Left hindlimb (tissue), 1 donor: ENCODE data around the gene ENTPD7.
"Not testable (repeated sequence)": the region's sequence is repeated elsewhere in the genome, so short reads cannot be mapped to it uniquely, and the experiment has no call there.

Experiments
- DNase-seq: peaks from one replicate; pipeline ENCODE4 v3.0.0-alpha.2; 2018

ENTPD7 gene

DNA sequence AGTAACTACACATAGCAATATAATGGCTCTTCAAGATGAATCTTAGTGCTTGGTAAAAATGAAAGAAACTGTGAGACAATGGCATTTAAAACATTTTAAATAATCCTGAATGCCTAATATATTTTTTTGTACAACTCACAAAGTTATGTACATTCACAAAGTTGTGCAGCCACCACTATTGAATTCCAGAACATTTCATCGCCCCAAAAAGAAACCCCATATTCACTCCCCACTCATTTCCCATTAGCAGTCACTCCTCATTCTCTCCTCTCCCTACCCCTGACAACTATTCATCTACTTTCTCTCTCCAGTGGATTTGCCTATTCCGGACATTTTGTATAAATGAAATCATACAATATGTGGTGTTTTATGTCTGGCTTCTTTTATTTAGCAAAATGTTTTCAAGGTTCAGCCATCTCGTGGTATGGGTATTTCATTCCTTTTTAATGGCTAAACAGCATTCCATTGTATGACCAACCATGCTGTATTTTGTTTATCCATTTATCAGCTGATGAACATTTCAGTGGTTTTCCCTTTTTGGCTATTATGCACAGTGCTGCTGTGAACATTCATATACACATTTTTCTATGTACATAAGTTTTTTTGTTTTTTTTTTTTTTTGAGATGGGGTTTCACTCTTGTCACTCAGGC, 34.7 kb downstream of the ENTPD7 start:
- no peak for DNase-seq

DNA sequence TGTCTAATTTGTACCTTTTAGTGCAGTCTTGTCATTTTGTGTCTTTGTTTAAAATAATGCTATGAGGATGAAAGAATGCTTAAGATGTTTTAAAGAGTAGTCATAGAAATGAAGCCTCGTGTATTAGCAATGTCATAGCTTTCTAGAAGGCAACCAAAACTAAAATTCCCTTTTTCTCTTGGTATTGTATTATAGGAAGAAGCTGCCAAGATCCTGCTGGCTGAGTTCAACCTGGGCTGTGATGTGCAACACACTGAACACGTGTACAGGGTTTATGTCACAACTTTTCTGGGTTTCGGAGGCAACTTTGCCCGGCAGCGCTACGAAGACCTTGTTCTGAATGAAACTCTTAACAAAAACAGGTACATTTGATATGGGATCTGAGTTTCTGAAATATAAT, 36.5 kb downstream of the ENTPD7 start:
- DNase-seq = no peak

DNA sequence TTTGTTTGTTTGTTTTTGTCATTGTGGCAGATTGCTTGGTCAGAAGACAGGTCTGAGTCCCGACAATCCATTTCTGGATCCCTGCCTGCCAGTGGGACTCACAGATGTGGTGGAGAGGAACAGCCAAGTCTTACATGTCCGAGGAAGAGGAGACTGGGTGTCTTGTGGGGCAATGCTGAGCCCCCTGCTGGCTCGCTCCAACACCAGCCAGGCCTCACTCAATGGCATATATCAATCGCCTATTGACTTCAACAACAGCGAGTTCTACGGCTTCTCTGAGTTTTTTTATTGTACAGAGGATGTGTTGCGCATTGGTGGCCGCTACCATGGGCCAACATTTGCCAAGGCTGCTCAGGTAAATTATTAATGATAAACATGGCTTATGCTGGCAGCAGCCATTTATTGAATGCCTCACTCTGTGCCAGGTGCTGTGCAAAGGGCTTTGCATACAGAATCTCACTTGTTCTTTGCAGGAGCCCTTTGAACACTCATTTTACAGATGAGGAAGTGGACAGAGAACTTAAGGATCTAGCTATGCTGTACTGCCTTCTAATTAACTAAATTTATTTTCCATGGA, 39.3 kb downstream of the ENTPD7 start:
- no peak for DNase-seq

DNA sequence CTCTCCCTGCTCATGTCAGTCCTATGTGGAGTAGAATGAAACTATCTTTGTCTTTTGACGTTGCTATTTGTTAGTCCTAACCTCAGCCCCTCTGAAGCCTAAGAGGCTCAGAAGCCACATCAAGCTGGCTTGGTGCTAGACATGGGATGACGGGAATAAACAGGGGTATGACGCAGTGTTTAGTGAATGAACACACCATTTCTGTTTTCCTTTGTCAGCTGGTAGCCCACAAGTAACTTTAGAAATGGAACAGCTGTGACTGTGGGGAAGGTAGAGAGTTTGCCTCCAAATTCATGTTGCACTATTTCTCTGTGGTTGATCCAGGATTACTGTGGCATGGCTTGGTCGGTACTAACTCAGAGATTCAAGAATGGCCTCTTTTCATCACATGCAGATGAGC, 41.3 kb downstream of the ENTPD7 start:
- no peak for DNase-seq

DNA sequence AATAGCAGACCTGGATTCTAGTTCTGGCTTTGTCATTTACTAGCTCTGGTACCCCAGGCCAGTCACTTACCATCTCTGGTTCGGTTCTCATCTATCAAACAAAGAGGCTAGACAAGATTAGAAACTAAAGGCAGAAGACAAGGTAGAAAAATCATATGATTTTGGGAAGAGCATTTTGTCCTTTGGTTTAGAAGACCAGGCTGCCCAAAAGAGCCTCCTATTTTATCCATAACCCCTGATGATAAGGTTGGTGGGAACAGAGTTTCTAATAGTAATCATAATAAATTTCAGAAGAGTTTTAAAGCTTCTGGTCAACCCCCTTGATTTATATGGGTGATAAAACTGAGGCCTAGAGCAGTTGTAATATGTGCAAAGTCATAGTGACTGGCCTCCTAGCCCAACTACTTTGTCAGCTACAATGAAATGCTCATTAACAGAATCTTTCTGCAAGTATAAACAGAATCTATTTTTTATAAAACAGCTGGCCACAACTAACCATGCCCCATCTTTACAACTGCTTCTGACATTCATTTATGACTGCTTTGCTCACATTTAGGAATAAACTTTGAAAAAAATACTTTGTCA, 49.2 kb downstream of the ENTPD7 start:
- no peak for DNase-seq

DNA sequence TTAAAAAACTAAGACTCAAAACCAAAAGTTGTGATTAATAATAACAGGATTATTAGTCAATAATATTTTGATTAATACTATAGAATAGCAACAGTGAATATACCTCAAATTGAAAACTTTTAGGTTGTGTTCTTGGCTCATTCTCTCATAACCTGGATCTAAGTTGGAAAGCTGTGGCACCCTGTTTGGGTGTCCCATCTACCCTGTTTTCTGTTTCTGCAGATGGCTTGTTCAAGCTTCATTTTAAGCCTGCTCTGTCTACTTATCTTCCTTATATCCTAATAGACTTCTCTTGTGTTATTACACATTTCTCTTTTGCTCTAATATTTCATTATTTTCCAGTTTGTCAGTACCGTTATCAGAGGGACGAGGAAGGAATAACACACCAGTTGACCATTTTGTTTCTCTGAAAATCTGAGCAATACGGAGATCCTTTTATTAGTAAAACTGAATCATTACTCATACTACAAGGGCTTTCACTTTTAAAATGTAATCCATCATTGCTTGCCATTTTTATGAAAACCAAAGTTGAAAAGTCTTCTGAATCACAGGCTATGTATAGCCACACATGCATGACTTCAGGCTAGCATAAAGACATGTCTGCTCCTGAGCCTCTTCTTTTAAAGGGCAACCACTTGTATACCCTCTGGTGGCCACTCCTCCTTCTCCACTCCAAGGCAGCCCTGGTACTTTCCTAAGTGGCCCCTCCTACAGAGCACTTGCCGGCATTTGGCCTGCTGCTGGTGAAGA, 50.3 kb downstream of the ENTPD7 start:
- DNase-seq = no peak

DNA sequence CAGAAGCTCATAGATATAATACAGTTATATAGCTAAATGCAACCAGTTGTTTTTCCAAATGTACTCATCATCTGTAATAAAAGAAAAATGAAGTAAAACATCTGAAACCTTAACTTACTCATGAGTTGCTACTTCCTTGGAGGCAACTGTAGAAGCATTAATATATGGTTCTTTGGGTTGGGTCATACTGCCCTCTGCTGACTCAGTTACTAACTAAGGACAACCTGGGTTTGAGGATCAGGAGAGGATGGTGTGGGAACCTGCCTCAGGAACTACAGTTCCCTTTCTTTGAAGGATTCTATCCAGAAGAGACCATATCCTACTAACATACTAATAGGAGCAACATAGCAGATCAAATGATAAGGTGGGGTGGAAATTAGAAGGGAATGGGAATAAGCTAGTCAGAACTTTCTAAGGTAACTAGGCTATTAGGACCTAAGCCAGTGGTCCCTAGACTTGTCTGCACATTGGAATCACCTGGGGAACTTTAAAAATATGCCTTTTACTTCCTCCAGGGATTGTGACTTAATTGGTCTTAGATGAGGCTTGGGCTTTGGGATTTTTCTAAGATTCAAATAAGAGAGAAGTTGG, 51.9 kb downstream of the ENTPD7 start:
- DNase-seq = no peak

DNA sequence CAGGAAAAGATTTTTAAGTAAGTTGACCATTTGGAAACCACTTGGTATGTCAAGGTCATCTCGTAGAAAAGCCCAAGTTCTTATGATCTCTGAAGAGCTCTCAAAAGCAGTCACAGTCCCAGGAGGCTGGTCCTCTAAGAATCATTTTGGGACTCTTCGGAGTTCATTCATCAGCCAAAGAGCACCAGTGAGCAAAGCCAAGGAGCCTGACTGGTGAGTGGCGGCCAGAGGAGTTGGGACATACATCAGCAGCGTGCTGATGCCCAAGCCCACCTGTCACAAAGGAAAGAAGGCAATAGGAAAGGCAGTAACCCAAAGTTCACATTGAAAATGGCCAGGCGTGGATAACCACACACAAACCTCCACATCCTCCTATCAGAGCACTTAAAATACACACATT, 55.1 kb downstream of the ENTPD7 start:
- no peak for DNase-seq

DNA sequence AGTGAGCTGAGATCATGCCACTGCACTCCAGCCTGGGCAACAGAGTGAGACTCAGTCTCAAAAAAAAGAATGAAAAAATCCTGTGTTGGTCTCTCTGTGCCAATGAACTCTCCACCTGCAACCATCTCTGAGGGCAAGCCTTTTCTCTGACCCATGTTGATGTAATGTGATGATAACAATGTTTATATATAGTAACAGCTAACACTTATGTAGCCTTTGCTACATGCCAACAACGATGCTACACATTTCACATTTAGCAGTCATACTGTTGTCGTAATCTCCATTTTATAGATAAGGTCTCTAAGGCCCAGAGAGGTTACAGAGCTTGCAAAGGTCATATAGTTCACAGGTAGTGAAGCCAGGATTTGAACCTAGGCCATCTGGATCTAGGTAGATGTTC, 61.1 kb downstream of the ENTPD7 start:
- DNase-seq = no peak

DNA sequence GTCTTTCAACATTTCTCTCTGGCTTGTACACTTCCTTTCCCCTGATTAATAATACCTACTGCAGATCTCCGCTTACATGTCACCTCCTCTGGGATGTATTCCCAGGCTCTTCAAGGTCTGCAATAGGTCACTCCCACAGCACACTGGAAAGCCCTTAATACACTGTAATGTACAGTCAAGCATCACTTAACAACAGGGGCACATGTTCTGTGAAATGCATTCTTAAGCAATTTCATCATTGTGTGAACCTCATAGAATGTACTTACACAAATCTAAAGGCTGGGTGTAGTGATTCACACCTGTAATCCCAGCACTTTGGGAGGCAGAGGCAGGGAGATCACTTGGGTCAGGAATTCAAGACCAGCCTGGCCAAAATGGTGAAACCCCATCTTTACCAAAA, 70.7 kb downstream of the ENTPD7 start:
- DNase-seq = no peak

DNA sequence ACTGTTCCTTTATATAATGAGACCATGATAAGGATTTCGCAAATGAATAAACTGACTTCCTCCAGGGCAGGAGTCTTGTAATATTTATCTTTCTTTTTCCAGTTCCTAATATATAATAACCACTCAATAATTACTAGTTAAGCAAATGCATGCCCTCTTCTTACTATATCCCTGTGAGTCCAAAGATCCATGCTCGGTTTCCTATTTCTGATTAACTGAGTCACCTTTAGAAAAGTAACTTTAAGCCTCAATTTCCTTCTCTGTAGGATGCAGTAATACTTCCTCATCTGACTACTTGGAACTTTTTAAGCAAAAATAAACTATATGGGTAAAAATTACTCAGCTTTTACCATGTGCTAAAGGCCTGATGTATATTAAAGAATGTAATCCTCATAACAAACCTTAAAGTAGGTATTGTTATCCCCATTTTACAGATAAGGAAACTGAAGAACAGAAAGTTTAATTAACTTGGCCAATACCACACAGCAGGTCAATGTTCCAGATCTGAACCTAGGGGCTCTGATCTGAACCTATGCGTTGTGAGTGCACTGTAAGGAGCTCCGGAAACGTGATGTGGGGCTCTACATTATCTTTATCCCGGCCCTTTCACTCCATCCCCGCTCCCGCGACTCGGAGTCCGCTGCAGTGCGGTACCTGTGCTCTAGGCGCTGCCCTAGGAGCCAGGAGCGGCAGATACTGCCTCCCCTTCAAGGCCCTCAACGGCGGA, 72.2 kb downstream of the ENTPD7 start:
- DNase-seq = no peak

DNA sequence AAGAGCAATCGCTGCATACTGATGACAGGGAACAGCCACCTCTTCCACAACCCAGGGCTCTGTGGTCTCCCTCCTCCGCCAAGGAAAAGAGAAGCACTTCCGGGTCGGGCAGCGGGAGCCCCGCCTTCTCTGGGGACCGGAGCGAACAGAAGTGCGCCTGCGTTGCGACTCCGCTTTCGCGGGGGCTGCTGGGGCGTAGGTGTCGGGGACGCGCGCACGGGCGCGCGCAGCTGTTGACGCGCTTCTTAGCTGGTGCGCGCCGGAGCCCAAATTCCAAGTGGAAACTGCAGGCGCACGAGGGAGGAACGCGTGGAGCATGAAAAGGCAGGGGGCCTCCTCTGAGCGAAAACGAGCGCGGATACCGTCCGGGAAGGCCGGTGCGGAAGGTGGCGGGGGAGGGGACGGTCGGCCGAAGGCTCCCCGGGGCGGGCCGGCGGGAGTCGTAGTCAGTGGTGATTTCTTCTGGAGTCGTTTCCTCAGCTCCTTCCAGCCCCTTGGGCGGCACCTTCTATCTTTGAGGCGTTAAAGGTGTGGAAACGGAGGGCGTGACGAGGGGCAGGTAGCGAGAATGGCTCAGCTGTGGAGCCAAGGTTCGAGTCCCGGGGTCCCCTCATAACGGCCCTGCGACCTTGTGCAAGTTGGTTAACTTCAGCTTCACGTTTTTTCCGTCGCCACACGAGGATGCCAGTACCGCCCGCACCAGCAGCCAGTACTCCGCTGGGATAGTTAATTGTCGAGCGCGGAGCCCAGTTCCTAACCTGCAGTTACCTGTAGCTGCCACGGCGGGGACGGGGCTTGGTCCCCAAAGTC, 72.9 kb downstream of the ENTPD7 start, which contains the start of the genes COX15 and CUTC:
Gene COX15, minus strand, starts transcription at position 95 of the 810 bp plus-strand sequence. Its CDS starts 78 bp downstream, at position 17.
Gene CUTC, plus strand, starts transcription at position 202 of the 810 bp plus-strand sequence. Its CDS starts 115 bp downstream, at position 317.
- DNase-seq = peak; percentile 98

DNA sequence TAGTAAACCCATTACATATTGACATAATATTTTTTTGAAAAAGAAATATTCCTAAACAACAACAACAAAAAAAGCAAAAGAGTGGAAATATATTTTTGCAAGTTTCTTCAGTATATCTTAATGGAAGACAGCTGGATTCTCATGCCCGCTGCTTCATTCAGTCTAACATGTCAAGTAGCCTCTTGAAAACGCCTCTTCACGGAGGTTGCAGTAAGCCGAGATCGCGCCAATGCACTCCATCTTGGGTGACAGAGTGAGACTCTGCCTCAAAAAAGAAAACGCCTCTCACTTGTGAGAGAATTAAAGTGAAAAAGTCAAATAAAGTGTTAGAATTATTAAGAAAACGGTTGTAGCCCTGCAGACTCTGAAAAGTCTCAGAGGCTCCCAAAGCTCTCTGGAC, 74.1 kb downstream of the ENTPD7 start:
- DNase-seq = no peak

DNA sequence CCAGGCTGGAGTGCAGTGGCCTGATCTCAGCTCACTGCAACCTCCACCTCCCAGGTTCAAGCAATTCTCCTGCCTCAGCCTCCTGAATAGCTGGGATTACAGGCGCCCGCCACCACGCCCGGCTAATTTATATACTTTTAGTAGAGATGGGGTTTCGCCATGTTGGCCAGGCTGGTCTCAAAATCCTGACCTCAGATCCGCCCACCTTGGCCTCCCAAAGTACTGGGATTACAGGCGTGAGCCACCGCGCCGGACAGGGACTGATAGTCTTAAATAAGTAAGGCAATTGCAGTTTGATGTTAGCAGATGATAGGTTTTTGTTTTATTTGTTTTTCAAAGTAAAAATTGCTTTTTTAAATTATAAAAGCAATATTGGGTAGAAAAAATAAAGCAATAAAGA, 74.8 kb downstream of the ENTPD7 start:
- DNase-seq = not testable (repeated sequence)

DNA sequence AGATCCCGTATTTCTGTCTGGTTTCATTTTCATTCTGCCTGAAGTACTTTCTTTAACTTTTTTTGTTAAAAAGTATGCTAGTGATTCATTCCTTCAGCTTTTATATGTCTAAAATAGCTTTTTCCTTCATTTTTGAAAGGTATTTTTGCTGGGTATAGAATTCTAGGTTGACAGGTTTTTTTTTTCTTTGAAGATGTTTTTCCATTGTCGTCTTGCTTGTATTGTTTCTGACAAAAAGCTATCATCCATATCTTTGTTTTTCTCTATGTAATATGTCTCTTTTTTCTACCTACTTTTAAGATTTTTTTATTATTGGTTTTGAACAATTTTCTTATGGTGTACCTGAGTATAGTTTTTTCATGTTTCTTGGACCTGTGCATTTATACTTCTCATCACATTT, 81.0 kb downstream of the ENTPD7 start:
- no peak for DNase-seq

DNA sequence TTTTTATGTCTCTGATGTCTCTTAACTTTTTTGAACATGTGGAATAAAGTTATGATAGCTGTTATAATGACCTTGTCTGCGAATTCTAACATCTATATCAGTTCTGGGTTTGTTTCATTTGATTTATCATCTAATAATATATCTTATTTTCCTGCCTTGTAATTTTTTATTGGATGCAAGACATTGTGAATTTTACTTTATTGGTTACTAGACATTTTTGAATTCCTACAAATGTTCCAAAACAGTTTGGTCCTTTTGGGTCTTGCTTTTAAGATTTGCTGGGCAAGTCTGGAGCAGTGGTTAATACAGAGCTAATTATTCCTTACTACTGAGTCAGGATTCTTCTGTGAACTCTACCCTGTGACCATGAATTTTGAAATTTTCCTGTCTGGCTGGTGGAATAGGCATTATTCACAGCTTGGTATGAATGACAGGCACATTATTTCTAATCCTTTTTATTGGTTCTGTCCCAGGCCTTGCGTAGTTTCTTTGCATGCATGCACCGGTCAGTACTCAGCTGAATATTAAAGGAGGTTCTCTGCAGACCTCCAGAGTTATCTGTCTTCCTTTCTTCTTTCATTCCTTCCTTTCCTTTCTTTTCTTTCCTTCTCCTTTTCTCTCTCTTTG, 81.7 kb downstream of the ENTPD7 start:
- DNase-seq = no peak

DNA sequence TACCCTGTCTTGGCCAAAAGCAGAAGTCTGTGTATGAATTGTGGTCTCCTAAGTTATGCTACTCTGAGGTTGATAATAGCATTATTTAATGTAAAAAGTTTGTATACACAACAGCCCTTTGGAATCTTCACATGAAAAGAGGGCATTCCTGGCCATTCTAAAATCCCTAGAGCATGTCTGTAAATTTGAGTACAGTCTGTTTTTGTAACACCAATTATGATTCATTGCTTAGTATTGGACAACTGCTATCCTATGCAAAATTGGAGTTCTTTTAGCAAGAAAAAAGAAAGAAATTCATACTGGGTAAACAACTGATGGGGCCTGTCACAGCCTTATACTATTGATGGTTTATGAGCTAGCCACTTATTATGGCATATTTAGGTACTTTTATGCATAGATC, 82.9 kb downstream of the ENTPD7 start:
- DNase-seq = no peak

DNA sequence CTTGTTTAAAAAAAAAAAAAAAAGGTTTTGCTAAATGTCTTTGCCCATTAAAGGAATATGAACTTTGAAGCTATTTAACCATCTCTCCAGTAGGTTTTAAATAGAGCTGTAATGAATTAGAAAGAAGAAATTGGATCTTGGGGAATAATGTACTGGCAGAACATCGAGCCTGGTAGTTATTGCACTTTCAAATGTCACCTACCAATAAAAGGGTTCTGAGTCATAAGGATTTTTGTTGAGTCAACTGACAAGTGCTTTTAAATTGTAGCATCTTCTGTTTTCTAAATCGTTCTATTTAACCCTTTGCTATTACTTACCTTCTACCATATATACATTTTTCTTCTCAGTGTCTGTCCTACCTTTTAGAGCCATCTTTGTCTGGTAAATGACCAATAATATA, 83.4 kb downstream of the ENTPD7 start:
- no peak for DNase-seq

DNA sequence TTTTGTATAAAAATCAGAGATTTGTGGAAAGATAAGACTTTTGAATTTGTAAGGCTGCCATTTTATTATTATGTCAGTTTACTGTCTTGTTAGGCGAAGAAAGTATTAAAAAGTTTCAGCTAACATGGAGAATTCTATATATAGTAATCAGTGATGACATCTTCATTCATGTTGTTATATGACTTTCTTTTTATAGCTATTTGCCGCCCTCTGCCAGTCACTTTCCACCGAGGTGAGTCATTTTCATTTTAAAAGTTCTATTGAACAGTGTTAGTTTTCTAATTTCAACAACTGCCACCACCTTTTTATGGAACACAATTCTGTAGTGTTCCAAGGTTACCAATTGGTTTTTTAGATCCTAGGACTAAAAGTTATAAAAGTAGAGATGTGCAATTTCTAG, 84.5 kb downstream of the ENTPD7 start:
- DNase-seq = no peak

DNA sequence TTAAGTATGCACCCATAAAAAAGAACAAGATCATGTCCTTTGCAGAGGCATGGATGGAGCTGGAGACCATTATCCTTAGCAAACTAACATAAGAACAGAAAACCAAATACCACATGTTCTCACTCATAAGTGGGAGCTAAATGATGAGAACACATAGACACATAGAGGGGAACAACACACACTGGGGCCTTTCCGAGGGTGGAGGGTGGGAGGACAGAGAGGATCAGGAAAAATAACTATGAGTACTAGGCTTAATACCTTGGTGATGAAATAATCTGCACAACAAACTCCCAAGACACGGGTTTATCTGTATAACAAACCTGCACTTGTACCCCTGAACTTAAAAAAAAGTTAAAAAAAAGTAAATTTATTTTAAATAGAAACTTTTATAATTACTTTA, 86.9 kb downstream of the ENTPD7 start:
- DNase-seq = not testable (repeated sequence)

DNA sequence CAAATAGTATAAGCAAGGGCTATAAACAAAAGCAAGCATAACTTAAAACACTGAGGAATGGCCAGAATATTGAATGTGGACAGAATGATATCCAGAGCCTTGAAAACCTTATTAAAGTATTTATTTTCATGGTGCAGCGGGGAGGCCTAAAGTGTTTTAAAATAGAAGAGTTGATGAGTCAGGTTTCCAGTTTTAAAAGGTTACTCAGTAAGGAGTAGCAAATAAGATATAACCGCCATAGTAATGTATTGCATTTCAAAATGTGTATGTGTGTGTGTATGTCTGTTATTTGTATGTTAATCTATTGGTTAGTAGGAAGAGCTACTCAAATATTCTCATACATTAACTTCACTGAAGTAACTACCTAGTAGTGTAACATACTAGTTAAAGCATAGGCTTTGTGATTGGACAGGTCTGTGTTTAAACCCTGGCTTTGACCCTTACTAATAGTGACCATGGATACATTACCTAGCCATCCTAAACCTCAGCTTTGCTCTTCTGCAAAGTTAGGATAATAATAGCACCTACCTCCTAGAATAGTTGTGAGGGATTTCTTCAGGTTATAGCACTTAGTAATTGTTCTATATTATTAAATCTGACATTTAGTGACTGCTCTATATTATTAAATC, 89.6 kb downstream of the ENTPD7 start:
- no peak for DNase-seq
